ENCODE measurements around the gene TMIGD1.

Gene TMIGD1

DNA sequence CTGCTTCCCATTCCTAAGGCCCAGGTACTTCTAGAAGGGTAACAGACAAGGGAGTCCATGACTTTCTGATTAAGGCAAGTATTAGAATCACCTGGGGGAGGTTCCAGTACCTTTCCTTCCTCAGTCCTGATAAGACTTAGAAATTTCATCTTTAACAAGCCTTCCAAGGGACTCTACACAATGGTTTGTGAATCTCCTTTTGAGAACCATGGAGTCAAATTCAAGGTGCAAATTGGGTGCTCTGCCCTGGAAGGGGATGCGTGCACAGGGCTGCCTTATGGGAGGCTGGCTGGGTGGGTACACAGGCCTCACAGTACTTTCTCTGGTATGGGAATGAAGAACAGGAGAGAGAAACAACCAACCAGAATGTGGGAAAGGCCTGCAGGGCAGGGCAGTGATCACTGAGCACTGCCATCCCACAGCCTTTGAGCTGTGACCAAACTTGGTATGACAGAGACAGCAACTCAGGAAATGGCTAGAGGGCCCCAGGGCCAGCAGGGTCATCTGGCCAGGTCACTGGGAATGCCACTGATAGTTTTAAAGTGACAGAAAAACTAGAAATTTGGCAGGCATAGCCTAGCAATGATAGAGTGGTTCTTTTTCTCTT lies 3.6 kb upstream of the TMIGD1 start:
- H3K4me3 ChIP-seq (ENCODE audit: low read length in 2 of 2) = no peak overlapping the region
- H2AK5ac ChIP-seq (ENCODE audit: low read depth, low read length) = no peak overlapping the region
- no peak overlapping the region for H3K4me2 ChIP-seq (ENCODE audit: insufficient read depth, low read length, poor library complexity, severe bottlenecking)
- no peaks in the 10 kb centered on the region for H3K36me3 ChIP-seq (replicated peaks in 1 of 2; ENCODE audit: control insufficient read depth in 2 of 2, insufficient read depth in 2 of 2, low read length in 2 of 2)
- no peak overlapping the region for H2BK12ac ChIP-seq (ENCODE audit: low read length)
- H3K27me3 ChIP-seq (ENCODE audit: control insufficient read depth in 3 of 3, insufficient read depth in 3 of 3, low read depth in 1 of 3, low read length in 3 of 3) = no peaks in the 10 kb centered on the region
- H3K23ac ChIP-seq (ENCODE audit: low read depth, low read length, poor library complexity) = no peak overlapping the region
- H3K9ac ChIP-seq (ENCODE audit: low read depth, low read length, poor library complexity) = no peak overlapping the region
- no peaks in the 10 kb centered on the region for H3K9me3 ChIP-seq (replicated peaks in 1 of 2; ENCODE audit: control insufficient read depth in 2 of 2, insufficient read depth in 1 of 2, low read depth in 1 of 2, low read length in 2 of 2)
- H3K4ac ChIP-seq (ENCODE audit: low read length) = no peak overlapping the region
- H3K27ac ChIP-seq (replicated peaks; ENCODE audit: low read length) = no peak overlapping the region
- no peak for DNase-seq (ENCODE audit: low spot score)
- H2BK120ac ChIP-seq (ENCODE audit: low read depth, low read length) = no peak overlapping the region
- H3K79me1 ChIP-seq (ENCODE audit: low read depth, low read length) = no peaks in the 10 kb centered on the region
- no CpG with 5 or more reads among the region's 1 CpG for WGBS, 2 donors (ENCODE audit: extremely low coverage in 2 of 2, insufficient read length in 2 of 2, insufficient replicate concordance in 1 of 2)
- H3K18ac ChIP-seq (ENCODE audit: low read length) = no peak overlapping the region
- H2BK15ac ChIP-seq (ENCODE audit: low read length) = no peak overlapping the region
- H4K8ac ChIP-seq (ENCODE audit: low read depth, low read length) = no peak overlapping the region
- H2BK5ac ChIP-seq (ENCODE audit: low read length) = no peak overlapping the region
- H2AFZ ChIP-seq (ENCODE audit: low read length) = peak overlapping the region; percentile 82
- no peak overlapping the region for H3K14ac ChIP-seq (ENCODE audit: low read length)
- H3K4me1 ChIP-seq (ENCODE audit: control insufficient read depth in 2 of 2, insufficient read depth in 1 of 2, low read depth in 1 of 2, low read length in 2 of 2) = peaks cover 4 to 5% of the 10 kb centered on the region in 2 donors
- no peak overlapping the region for H4K91ac ChIP-seq (ENCODE audit: low read depth, low read length, poor library complexity)

GRCh38 chr17:30336369-30337171 lies 2.7 kb upstream of the TMIGD1 start:
- no peaks in the 10 kb centered on the region for H3K79me1 ChIP-seq (ENCODE audit: low read depth, low read length)
- no peak overlapping the region for H3K14ac ChIP-seq (ENCODE audit: low read length)
- no peak overlapping the region for H2BK120ac ChIP-seq (ENCODE audit: low read depth, low read length)
- H3K4me1 ChIP-seq (ENCODE audit: control insufficient read depth in 2 of 2, insufficient read depth in 1 of 2, low read depth in 1 of 2, low read length in 2 of 2) = peaks cover 4 to 5% of the 10 kb centered on the region in 2 donors
- no peak overlapping the region for H3K4me3 ChIP-seq (ENCODE audit: low read length in 2 of 2)
- H3K9ac ChIP-seq (ENCODE audit: low read depth, low read length, poor library complexity) = no peak overlapping the region
- no peaks in the 10 kb centered on the region for H3K36me3 ChIP-seq (replicated peaks in 1 of 2; ENCODE audit: control insufficient read depth in 2 of 2, insufficient read depth in 2 of 2, low read length in 2 of 2)
- H3K27ac ChIP-seq (replicated peaks; ENCODE audit: low read length) = no peak overlapping the region
- H2AFZ ChIP-seq (ENCODE audit: low read length) = no peak overlapping the region
- H4K8ac ChIP-seq (ENCODE audit: low read depth, low read length) = no peak overlapping the region
- H3K27me3 ChIP-seq (ENCODE audit: control insufficient read depth in 3 of 3, insufficient read depth in 3 of 3, low read depth in 1 of 3, low read length in 3 of 3) = no peaks in the 10 kb centered on the region
- DNase-seq (ENCODE audit: low spot score) = peak; percentile 29
- no peak overlapping the region for H3K18ac ChIP-seq (ENCODE audit: low read length)
- H2BK12ac ChIP-seq (ENCODE audit: low read length) = no peak overlapping the region
- H3K4me2 ChIP-seq (ENCODE audit: insufficient read depth, low read length, poor library complexity, severe bottlenecking) = no peak overlapping the region
- H2AK5ac ChIP-seq (ENCODE audit: low read depth, low read length) = no peak overlapping the region
- no peak overlapping the region for H3K23ac ChIP-seq (ENCODE audit: low read depth, low read length, poor library complexity)
- no peaks in the 10 kb centered on the region for H3K9me3 ChIP-seq (replicated peaks in 1 of 2; ENCODE audit: control insufficient read depth in 2 of 2, insufficient read depth in 1 of 2, low read depth in 1 of 2, low read length in 2 of 2)
- WGBS, 2 donors (ENCODE audit: extremely low coverage in 2 of 2, insufficient read length in 2 of 2, insufficient replicate concordance in 1 of 2) = no CpG with 5 or more reads among the region's 8 CpGs
- no peak overlapping the region for H4K91ac ChIP-seq (ENCODE audit: low read depth, low read length, poor library complexity)
- H3K4ac ChIP-seq (ENCODE audit: low read length) = no peak overlapping the region
- H2BK15ac ChIP-seq (ENCODE audit: low read length) = peak overlapping the region; percentile 31
- H2BK5ac ChIP-seq (ENCODE audit: low read length) = no peak overlapping the region

DNA sequence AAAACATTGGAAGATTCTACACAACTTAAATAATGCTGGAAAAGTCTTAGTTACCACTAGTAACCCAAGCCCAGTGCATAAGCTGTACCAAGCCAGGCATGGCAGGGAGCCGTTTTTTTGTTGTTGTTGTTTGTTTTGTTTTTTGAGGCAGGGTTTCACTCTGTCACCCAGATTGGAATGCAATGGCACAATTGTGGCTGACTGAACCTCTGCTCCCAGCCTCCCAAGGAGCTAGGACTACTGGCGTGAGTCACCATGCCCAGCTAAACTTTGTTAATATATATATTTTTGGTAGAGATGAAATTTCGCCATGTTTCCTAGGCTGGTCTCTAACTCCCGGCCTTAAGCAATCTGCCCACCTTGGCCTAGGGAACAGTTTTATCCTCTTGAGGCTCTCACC lies 564 bp upstream of the TMIGD1 start:
- no CpG with 5 or more reads among the region's 4 CpGs for WGBS, 2 donors (ENCODE audit: extremely low coverage in 2 of 2, insufficient read length in 2 of 2, insufficient replicate concordance in 1 of 2)
- Histone ChIP-seq H3K27me3 (ENCODE audit: control insufficient read depth in 3 of 3, insufficient read depth in 3 of 3, low read depth in 1 of 3, low read length in 3 of 3) (no peaks in the 10 kb centered on the region), H3K4me1 (ENCODE audit: control insufficient read depth in 2 of 2, insufficient read depth in 1 of 2, low read depth in 1 of 2, low read length in 2 of 2) (peaks cover 0 to 5% of the 10 kb centered on the region in 2 donors), H3K4me3 (ENCODE audit: low read length in 2 of 2) (no peak overlapping the region), H2BK12ac (ENCODE audit: low read length) (no peak overlapping the region), H3K14ac (ENCODE audit: low read length) (no peak overlapping the region), H3K4ac (ENCODE audit: low read length) (no peak overlapping the region), H3K79me1 (ENCODE audit: low read depth, low read length) (no peaks in the 10 kb centered on the region), H4K91ac (ENCODE audit: low read depth, low read length, poor library complexity) (no peak overlapping the region), H3K23ac (ENCODE audit: low read depth, low read length, poor library complexity) (no peak overlapping the region), H3K9ac (ENCODE audit: low read depth, low read length, poor library complexity) (no peak overlapping the region), H2AFZ (ENCODE audit: low read length) (no peak overlapping the region), H3K27ac (replicated peaks; ENCODE audit: low read length) (no peak overlapping the region), H4K8ac (ENCODE audit: low read depth, low read length) (no peak overlapping the region), H3K18ac (ENCODE audit: low read length) (no peak overlapping the region), H3K4me2 (ENCODE audit: insufficient read depth, low read length, poor library complexity, severe bottlenecking) (no peak overlapping the region), H2BK5ac (ENCODE audit: low read length) (no peak overlapping the region), H2AK5ac (ENCODE audit: low read depth, low read length) (no peak overlapping the region), H3K9me3 (replicated peaks in 1 of 2; ENCODE audit: control insufficient read depth in 2 of 2, insufficient read depth in 1 of 2, low read depth in 1 of 2, low read length in 2 of 2) (no peaks in the 10 kb centered on the region), H3K36me3 (replicated peaks in 1 of 2; ENCODE audit: control insufficient read depth in 2 of 2, insufficient read depth in 2 of 2, low read length in 2 of 2) (no peaks in the 10 kb centered on the region), H2BK15ac (ENCODE audit: low read length) (no peak overlapping the region), H2BK120ac (ENCODE audit: low read depth, low read length) (no peak overlapping the region)
- DNase-seq (ENCODE audit: low spot score) = no peak

- WGBS, 2 donors (ENCODE audit: extremely low coverage in 2 of 2, insufficient read length in 2 of 2, insufficient replicate concordance in 1 of 2) = no CpG with 5 or more reads among the region's 4 CpGs
- no peak overlapping the region for H3K18ac ChIP-seq (ENCODE audit: low read length)
- H3K14ac ChIP-seq (ENCODE audit: low read length) = no peak overlapping the region
- no peak overlapping the region for H3K4ac ChIP-seq (ENCODE audit: low read length)
- H2BK5ac ChIP-seq (ENCODE audit: low read length) = no peak overlapping the region
- H3K27me3 ChIP-seq (ENCODE audit: control insufficient read depth in 3 of 3, insufficient read depth in 3 of 3, low read depth in 1 of 3, low read length in 3 of 3) = no peaks in the 10 kb centered on the region
- H2AFZ ChIP-seq (ENCODE audit: low read length) = peak overlapping the region; percentile 37
- no peak overlapping the region for H2BK15ac ChIP-seq (ENCODE audit: low read length)
- no peaks in the 10 kb centered on the region for H3K4me1 ChIP-seq (ENCODE audit: control insufficient read depth in 2 of 2, insufficient read depth in 1 of 2, low read depth in 1 of 2, low read length in 2 of 2)
- no peak overlapping the region for H3K4me3 ChIP-seq (ENCODE audit: low read length in 2 of 2)
- H2BK12ac ChIP-seq (ENCODE audit: low read length) = no peak overlapping the region
- no peaks in the 10 kb centered on the region for H3K9me3 ChIP-seq (replicated peaks in 1 of 2; ENCODE audit: control insufficient read depth in 2 of 2, insufficient read depth in 1 of 2, low read depth in 1 of 2, low read length in 2 of 2)
- no peaks in the 10 kb centered on the region for H3K36me3 ChIP-seq (replicated peaks in 1 of 2; ENCODE audit: control insufficient read depth in 2 of 2, insufficient read depth in 2 of 2, low read length in 2 of 2)
- no peak overlapping the region for H3K27ac ChIP-seq (replicated peaks; ENCODE audit: low read length)
- no peak overlapping the region for H4K91ac ChIP-seq (ENCODE audit: low read depth, low read length, poor library complexity)
- no peak overlapping the region for H3K4me2 ChIP-seq (ENCODE audit: insufficient read depth, low read length, poor library complexity, severe bottlenecking)
- no peak overlapping the region for H2AK5ac ChIP-seq (ENCODE audit: low read depth, low read length)
- no peak overlapping the region for H2BK120ac ChIP-seq (ENCODE audit: low read depth, low read length)
- no peaks in the 10 kb centered on the region for H3K79me1 ChIP-seq (ENCODE audit: low read depth, low read length)
- no peak overlapping the region for H3K9ac ChIP-seq (ENCODE audit: low read depth, low read length, poor library complexity)
- no peak for DNase-seq (ENCODE audit: low spot score)
- no peak overlapping the region for H4K8ac ChIP-seq (ENCODE audit: low read depth, low read length)
- no peak overlapping the region for H3K23ac ChIP-seq (ENCODE audit: low read depth, low read length, poor library complexity)
Measured at GRCh38 chr17:30332057-30332542, 1.8 kb downstream of the TMIGD1 start.

All from neuronal stem cell (in vitro differentiated cells).